ENCODE results near the gene DLK2. TPM values are rescaled to one million over a fixed set of nuclear protein-coding genes. Genes with fewer than 3 reads are reported as not detected.

The DLK2 gene
- total and polyA plus RNA-seq, 2 of the 13 experiments (the other 11 are each of a cell fraction or from before 2014, with no cell fraction given) = 1.2 to 3.8 TPM

GRCh38 chr6:43499028-43499815 is 43.9 kb upstream of the DLK2 start (continued):
- TF ChIP-seq HOXD1 (CRISPR knock-in tag; IDR thresholded peaks at IDR 0.05) = no peak
- no peak for TF ChIP-seq ZNF549 (CRISPR knock-in tag; IDR thresholded peaks at IDR 0.05)
- no peak for TF ChIP-seq SP2 (CRISPR knock-in tag; IDR thresholded peaks at IDR 0.05)
- TF ChIP-seq SATB2 (CRISPR knock-in tag; IDR thresholded peaks at IDR 0.05) = no peak
- TF ChIP-seq, protein P1, sequence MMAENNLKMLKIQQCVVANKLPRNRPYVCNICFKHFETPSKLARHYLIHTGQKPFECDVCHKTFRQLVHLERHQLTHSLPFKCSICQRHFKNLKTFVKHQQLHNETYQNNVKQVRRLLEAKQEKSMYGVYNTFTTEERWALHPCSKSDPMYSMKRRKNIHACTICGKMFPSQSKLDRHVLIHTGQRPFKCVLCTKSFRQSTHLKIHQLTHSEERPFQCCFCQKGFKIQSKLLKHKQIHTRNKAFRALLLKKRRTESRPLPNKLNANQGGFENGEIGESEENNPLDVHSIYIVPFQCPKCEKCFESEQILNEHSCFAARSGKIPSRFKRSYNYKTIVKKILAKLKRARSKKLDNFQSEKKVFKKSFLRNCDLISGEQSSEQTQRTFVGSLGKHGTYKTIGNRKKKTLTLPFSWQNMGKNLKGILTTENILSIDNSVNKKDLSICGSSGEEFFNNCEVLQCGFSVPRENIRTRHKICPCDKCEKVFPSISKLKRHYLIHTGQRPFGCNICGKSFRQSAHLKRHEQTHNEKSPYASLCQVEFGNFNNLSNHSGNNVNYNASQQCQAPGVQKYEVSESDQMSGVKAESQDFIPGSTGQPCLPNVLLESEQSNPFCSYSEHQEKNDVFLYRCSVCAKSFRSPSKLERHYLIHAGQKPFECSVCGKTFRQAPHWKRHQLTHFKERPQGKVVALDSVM (CRISPR knock-in tag; IDR thresholded peaks at IDR 0.05) = no peak
- peak; percentile 39; the same call in 1 of the 2 replicates for TF ChIP-seq ZNF788 (CRISPR knock-in tag; IDR thresholded peaks at IDR 0.05; ENCODE audit: borderline replicate concordance)
- no peak for TF ChIP-seq ZNF614 (CRISPR knock-in tag; IDR thresholded peaks at IDR 0.05; ENCODE audit: borderline replicate concordance)
- no peak for TF ChIP-seq REST (IDR thresholded peaks at IDR 0.05; ENCODE audit: borderline replicate concordance in 1 of 2, low read depth in 1 of 2, low read length in 2 of 2)
- no peak for TF ChIP-seq SNRNP70 (IDR thresholded peaks at IDR 0.05; ENCODE audit: low read depth, low read length)
- TF ChIP-seq ZMYM4 (CRISPR knock-in tag; IDR thresholded peaks at IDR 0.05) = no peak
- peak; percentile 70; the same call in 1 of the 2 replicates for TF ChIP-seq ZNF224 (CRISPR knock-in tag; IDR thresholded peaks at IDR 0.05)
- TF ChIP-seq ATF7-NPFF (CRISPR knock-in tag; IDR thresholded peaks at IDR 0.05; ENCODE audit: low read depth) = no peak
- TF ChIP-seq ZBTB7B (CRISPR knock-in tag; IDR thresholded peaks at IDR 0.05) = no peak
- TF ChIP-seq CENPBD1 (CRISPR knock-in tag; IDR thresholded peaks at IDR 0.05; ENCODE audit: borderline replicate concordance, low read depth) = no peak
- TF ChIP-seq, protein P2, sequence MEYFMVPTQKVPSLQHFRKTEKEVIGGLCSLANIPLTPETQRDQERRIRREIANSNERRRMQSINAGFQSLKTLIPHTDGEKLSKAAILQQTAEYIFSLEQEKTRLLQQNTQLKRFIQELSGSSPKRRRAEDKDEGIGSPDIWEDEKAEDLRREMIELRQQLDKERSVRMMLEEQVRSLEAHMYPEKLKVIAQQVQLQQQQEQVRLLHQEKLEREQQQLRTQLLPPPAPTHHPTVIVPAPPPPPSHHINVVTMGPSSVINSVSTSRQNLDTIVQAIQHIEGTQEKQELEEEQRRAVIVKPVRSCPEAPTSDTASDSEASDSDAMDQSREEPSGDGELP (IDR thresholded peaks at IDR 0.05; ENCODE audit: borderline replicate concordance, low read depth) = peak; percentile 80
- TF ChIP-seq ZNF431 (CRISPR knock-in tag; IDR thresholded peaks at IDR 0.05; ENCODE audit: borderline replicate concordance, low read depth) = no peak
- no peak for TF ChIP-seq ZNF605 (CRISPR knock-in tag; IDR thresholded peaks at IDR 0.05)
- TF ChIP-seq NR1H2 (CRISPR knock-in tag; IDR thresholded peaks at IDR 0.05; ENCODE audit: borderline replicate concordance, low read depth) = no peak
- TF ChIP-seq, protein P3, sequence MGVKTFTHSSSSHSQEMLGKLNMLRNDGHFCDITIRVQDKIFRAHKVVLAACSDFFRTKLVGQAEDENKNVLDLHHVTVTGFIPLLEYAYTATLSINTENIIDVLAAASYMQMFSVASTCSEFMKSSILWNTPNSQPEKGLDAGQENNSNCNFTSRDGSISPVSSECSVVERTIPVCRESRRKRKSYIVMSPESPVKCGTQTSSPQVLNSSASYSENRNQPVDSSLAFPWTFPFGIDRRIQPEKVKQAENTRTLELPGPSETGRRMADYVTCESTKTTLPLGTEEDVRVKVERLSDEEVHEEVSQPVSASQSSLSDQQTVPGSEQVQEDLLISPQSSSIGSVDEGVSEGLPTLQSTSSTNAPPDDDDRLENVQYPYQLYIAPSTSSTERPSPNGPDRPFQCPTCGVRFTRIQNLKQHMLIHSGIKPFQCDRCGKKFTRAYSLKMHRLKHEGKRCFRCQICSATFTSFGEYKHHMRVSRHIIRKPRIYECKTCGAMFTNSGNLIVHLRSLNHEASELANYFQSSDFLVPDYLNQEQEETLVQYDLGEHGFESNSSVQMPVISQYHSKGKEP (CRISPR knock-in tag; IDR thresholded peaks at IDR 0.05) = no peak
- TF ChIP-seq SOX13 (IDR thresholded peaks at IDR 0.05) = no peak
- peak in 1 of 2 experiments; percentile 68; a peak in 2 of 4 replicates for TF ChIP-seq SOX13 (CRISPR knock-in tag; conservative IDR thresholded peaks at IDR 0.05 in 1 of 2, IDR thresholded peaks at IDR 0.05 in 1 of 2)
